Gastroesophageal sphincter (tissue), 3 donors: ENCODE data around the gene VPS37C.

Experiments used
- CTCF ChIP-seq, 4 experiments: fragments of 200-600 bp in 2 of 4; fragments of 450-650 bp in 2 of 4; sonication (generic) in 1 of 4; IDR thresholded peaks; one replicate each; pipeline ENCODE4 v1.5.1; 2017 to 2019; ENCODE audit warnings: antibody characterized with exemption in 4 of 4, mild to moderate bottlenecking in 2 of 4, moderate library complexity in 2 of 4
- POLR2A ChIP-seq, 2 donors: fragments of 450-650 bp; IDR thresholded peaks; one replicate each; pipeline ENCODE4 v1.6.1; 2017; ENCODE audit warnings: antibody characterized with exemption in 2 of 2, mild to moderate bottlenecking in 2 of 2, moderate library complexity in 1 of 2
- POLR2AphosphoS5 ChIP-seq: sonication (generic); formaldehyde crosslinking; IDR thresholded peaks from one replicate; pipeline ENCODE4 v1.6.1; 2017; ENCODE audit warnings: antibody characterized with exemption

GRCh38 chr11:61087426-61088119, 73.7 kb downstream of the VPS37C start:
- TF ChIP-seq CTCF (IDR thresholded peaks at IDR 0.05) (no peak), POLR2AphosphoS5 (no peak), POLR2A (IDR thresholded peaks at IDR 0.05) (no peak)
